PC-9 (cell line): ENCODE data around the gene ADAMTSL2. TPM values are rescaled to one million over a fixed set of nuclear protein-coding genes. Genes with fewer than 3 reads are reported as not detected.
"Not testable (repeated sequence)": the region's sequence is repeated elsewhere in the genome, so short reads cannot be mapped to it uniquely, and the experiment has no call there.

Experiments
- BruUV-seq: library from RNA; stranded (reverse); fragments of 400-500 nt; replicated peaks from 2 replicates; lab custom pipeline; 2021; lab: Mats Ljungman, UMichigan
- CTCF ChIA-PET: fragments of 300-600 bp; sonication (Branson Sonifier 250); formaldehyde crosslinking; loops from one replicate; lab custom pipeline; 2022; ENCODE audit warnings: antibody characterized with exemption; lab: Charles Lee
- POLR2A ChIA-PET: fragments of 300-600 bp; sonication (Branson Sonifier 250); formaldehyde crosslinking; loops from one replicate; lab custom pipeline; 2022; ENCODE audit warnings: antibody characterized with exemption; ENCODE audit not compliant: unreplicated experiment; lab: Charles Lee
- DNase-seq, 2 experiments: peaks; one replicate each; pipeline versions ENCODE4 v3.0.0 to v3.0.0-alpha.2; 2015 to 2022; ENCODE audit warnings: mixed read lengths in 1 of 2
- H2AFZ ChIP-seq: fragments of 200-600 bp; sonication (generic); 2 replicates; pipeline ENCODE4 v1.8.1; 2017; ENCODE audit warnings: antibody characterized with exemption
- H3F3A ChIP-seq: fragments of 200-600 bp; sonication (generic); 2 replicates; pipeline ENCODE4 v1.8.1; 2017; ENCODE audit warnings: antibody characterized with exemption, mild to moderate bottlenecking, low read depth; ENCODE audit not compliant: insufficient read depth
- H3K27ac ChIP-seq: fragments of 200-600 bp; sonication (generic); 2 replicates; pipeline ENCODE4 v1.6.1; 2016; ENCODE audit warnings: mixed run types
- H3K27me3 ChIP-seq: fragments of 200-600 bp; sonication (generic); 2 replicates; pipeline ENCODE4 v1.6.1; 2016; ENCODE audit warnings: low read depth, mixed run types; ENCODE audit not compliant: insufficient read depth
- H3K36me3 ChIP-seq: fragments of 200-600 bp; sonication (generic); 2 replicates; pipeline ENCODE4 v1.6.1; 2016; ENCODE audit warnings: low read depth, mixed run types
- H3K4me1 ChIP-seq: fragments of 200-600 bp; sonication (generic); replicated peaks from 2 replicates; pipeline ENCODE4 v1.6.1; 2016; ENCODE audit warnings: mixed run types; ENCODE audit not compliant: insufficient read depth
- H3K4me2 ChIP-seq: fragments of 200-600 bp; sonication (generic); 2 replicates; pipeline ENCODE4 v1.6.1; 2017; ENCODE audit warnings: mixed run types
- H3K4me3 ChIP-seq: fragments of 200-600 bp; sonication (generic); 2 replicates; pipeline ENCODE4 v1.6.1; 2016; ENCODE audit warnings: mixed run types
- H3K79me2 ChIP-seq: fragments of 200-600 bp; sonication (generic); 2 replicates; pipeline ENCODE4 v1.6.1; 2017; ENCODE audit warnings: low read depth, mixed run types
- H3K9me2 ChIP-seq: fragments of 200-600 bp; sonication (generic); 2 replicates; pipeline ENCODE4 v1.8.1; 2017; ENCODE audit warnings: mild to moderate bottlenecking; ENCODE audit not compliant: insufficient read depth
- H3K9me3 ChIP-seq: fragments of 200-600 bp; sonication (generic); 2 replicates; pipeline ENCODE4 v1.8.1; 2016; ENCODE audit warnings: low read depth; ENCODE audit not compliant: insufficient read depth
- H4K20me1 ChIP-seq: fragments of 200-600 bp; sonication (generic); 2 replicates; pipeline ENCODE4 v1.8.1; 2017; ENCODE audit not compliant: insufficient read depth
- CTCF ChIP-seq: fragments of 200-600 bp; sonication (generic); conservative IDR thresholded peaks from 2 replicates; pipeline ENCODE4 v1.6.1; 2017; ENCODE audit warnings: mixed run types, antibody characterized with exemption, mild to moderate bottlenecking, moderate library complexity
- EZH2 ChIP-seq: fragments of 200-600 bp; sonication (generic); IDR thresholded peaks from 2 replicates; pipeline ENCODE4 v1.8.0; 2017; ENCODE audit warnings: antibody characterized with exemption, low read depth
- intact Hi-C: fragments of 100-400 bp; cut with micrococcal nuclease; formaldehyde crosslinking; loops from one replicate; pipeline ENCODE4 v1.10.0; 2022; ENCODE audit not compliant: unreplicated experiment
- total RNA-seq: library from RNA; stranded (reverse); gene quantifications from 2 replicates; pipeline ENCODE4 v1.2.3, GENCODE V29; 2021

Gene ADAMTSL2
- total RNA-seq, 1 experiment from 2014 or later: 0.39 TPM

- DNase-seq: peak in 1 of 2 experiments; percentile 46
- no TSS peak for BruUV-seq
- no peak overlapping the region for H2AFZ ChIP-seq
Measured at GRCh38 chr9:133563291-133563796, 28.8 kb downstream of the ADAMTSL2 start.

GRCh38 chr9:133563814-133564213, 29.3 kb downstream of the ADAMTSL2 start:
- H3K9me3 ChIP-seq, H3K4me3 ChIP-seq, H3K4me1 ChIP-seq, H3K36me3 ChIP-seq, H2AFZ ChIP-seq, H3K27ac ChIP-seq, H3K79me2 ChIP-seq, H3K9me2 ChIP-seq, H4K20me1 ChIP-seq, H3K4me2 ChIP-seq, DNase-seq, BruUV-seq, intact Hi-C loops, H3F3A ChIP-seq, CTCF ChIA-PET, POLR2A ChIA-PET: not testable (repeated sequence)
- TF ChIP-seq CTCF: peak; percentile 26; the same call in 1 of the 2 replicates
- H3K27me3 ChIP-seq: peaks cover 68% of the 10 kb centered on the region

More at GRCh38 chr9:133563291-133563796, 28.8 kb downstream of the ADAMTSL2 start:
- Histone ChIP-seq H3K4me2 (no peak overlapping the region), H3K36me3 (no peaks in the 10 kb centered on the region), H3K4me1 (peaks cover 4% of the 10 kb centered on the region; the same call in 1 of the 2 replicates), H3K79me2 (no peaks in the 10 kb centered on the region), H3K4me3 (no peak overlapping the region), H4K20me1 (no peaks in the 10 kb centered on the region), H3F3A (no peaks in the 10 kb centered on the region), H3K27me3 (peaks cover 69% of the 10 kb centered on the region), H3K27ac (no peak overlapping the region), H3K9me2 (no peaks in the 10 kb centered on the region), H3K9me3 (no peaks in the 10 kb centered on the region)
- intact Hi-C loops: no loop called here
- POLR2A ChIA-PET: no interaction called here
- TF ChIP-seq EZH2: no peak
- TF ChIP-seq CTCF: no peak
- CTCF ChIA-PET: no interaction called here

GRCh38 chr9:133564451-133565116, 30.1 kb downstream of the ADAMTSL2 start:
- H3K4me2 ChIP-seq: no peak overlapping the region
- no TSS peak for BruUV-seq
- no peak overlapping the region for H3K4me3 ChIP-seq
- H3K27ac ChIP-seq: no peak overlapping the region
- POLR2A ChIA-PET: no interaction called here
- TF ChIP-seq CTCF (no peak), EZH2 (no peak)
- CTCF ChIA-PET: interaction anchor here (0.8 kb wide), 1 partner anchor 19 kb away, joined by 4 read pairs; no protein-coding TSS in a partner anchor
- H4K20me1 ChIP-seq: no peaks in the 10 kb centered on the region
- peaks cover 69% of the 10 kb centered on the region for H3K27me3 ChIP-seq
- peaks cover 4% of the 10 kb centered on the region; the same call in 1 of the 2 replicates for H3K4me1 ChIP-seq
- H3K36me3 ChIP-seq: no peaks in the 10 kb centered on the region
- no peaks in the 10 kb centered on the region for H3K9me2 ChIP-seq
- H2AFZ ChIP-seq: no peak overlapping the region
- no peaks in the 10 kb centered on the region for H3K9me3 ChIP-seq
- no peak for DNase-seq
- H3F3A ChIP-seq: no peaks in the 10 kb centered on the region
- H3K79me2 ChIP-seq: no peaks in the 10 kb centered on the region
- intact Hi-C loops: no loop called here
